ENCODE data around the gene ARID4B. TPM values are rescaled to one million over a fixed set of nuclear protein-coding genes. Genes with fewer than 3 reads are reported as not detected.
"Not testable (repeated sequence)": the region's sequence is repeated elsewhere in the genome, so short reads cannot be mapped to it uniquely, and the experiment has no call there.

ARID4B gene
- total RNA-seq, 1 donor from 2014 or later, result 13.5 TPM

DNA sequence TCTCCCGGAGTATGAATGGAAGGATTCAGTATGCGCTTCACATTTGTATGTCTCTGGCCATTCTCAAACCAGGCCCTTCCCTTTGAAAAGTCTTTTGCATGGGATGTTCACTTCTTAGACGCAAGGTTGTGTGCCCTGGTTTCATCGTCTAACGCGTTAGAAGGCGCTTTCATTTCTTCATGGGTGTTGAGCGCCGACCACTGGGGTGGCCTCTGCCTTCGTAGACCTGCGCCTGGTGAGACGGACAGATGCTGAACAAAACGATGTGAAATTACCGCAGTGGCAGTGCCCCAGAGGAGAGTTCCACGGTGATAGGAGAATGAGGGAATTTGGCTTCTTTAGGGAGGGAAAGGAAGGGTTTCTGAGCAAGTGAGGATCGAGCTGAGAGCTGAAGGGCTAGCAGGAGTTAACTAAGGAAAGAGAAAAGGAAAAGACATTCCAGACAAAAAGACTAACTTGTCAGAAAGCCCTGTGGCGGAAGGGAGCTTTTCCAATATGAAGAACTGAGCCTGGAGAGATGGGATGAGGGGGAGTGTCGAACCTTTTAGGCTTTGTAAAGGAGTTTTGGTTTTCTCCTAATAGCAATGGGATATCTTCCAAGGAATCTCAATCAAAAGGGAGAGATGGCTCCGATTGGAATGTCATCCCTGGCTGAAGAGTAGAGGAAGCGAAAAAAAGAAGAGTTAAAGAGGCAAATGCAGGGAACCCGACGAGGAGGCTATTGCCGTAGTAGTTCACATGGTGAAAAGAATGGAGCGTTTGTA, 1.3 kb upstream of the ARID4B start:
- ATAC-seq, result no peak

DNA sequence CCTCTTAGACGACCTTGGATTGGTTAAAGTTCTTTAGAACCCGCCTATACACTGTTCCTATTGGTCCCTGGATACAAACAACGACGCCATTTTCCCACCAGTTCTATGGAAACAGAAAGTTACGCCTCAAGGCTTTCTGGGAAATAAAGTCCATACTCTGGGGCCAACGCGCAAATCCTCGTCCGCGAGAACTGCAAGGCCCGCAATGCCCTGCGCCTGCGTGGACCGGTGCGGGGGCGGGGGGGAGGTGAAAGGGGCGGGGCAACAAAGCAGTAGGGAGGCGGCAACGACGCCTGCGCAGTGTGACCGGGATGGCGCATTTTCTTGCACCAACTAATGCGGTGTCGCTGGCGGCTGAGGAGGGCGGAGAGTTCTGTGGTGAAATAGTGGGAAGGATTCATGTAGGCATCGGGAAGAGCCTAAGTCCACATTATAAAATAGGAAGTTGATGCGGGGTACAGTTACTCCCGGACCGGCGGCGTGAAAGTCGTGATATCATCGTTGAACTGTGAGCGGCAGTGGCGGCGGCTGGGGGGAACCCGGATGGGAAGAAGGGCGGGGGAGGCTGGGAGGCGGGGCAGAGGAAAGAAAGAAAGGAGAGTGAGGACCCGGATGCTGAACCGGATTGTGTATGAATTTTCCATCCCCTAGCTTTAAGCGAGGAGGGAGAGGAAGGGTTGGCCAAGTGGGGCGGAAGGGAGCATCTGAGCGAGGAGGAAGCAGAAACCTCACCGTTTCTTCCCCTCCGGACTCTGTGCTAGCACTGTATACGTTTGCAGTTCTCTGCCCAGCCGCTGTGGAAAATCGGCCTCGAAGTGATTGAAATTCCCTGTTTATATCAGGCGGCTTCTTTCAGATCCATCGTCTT, 526 bp upstream of the ARID4B start, which contains the start of gene GGPS1:
Gene GGPS1 (plus strand): TSS at position 300 of the 868 bp plus-strand sequence. CDS start 6,695 bp downstream, outside the sequence.
- ATAC-seq, result peak; percentile 96

- no peak for ATAC-seq
Measured at GRCh38 chr1:235326719-235327558, 1.0 kb downstream of the ARID4B start.

DNA sequence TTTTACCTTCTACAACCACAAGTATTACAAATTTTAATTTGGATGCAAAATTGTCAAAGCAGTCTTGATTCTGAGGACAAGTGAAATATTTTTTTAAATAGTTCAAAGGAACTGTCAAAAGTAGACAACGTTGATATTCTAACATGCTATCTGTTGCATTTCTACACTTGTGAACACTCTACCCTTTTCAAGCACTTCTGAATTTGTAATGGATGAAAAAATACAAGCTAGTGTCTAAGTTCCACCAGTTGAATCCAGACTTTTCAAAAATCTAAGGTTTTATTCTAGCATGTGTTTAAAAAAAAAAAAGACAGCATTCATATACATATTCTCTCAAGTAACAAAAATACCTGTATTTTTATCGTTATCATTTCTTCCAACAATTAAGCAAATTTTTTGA, 2.1 kb downstream of the ARID4B start:
- no peak for ATAC-seq

DNA sequence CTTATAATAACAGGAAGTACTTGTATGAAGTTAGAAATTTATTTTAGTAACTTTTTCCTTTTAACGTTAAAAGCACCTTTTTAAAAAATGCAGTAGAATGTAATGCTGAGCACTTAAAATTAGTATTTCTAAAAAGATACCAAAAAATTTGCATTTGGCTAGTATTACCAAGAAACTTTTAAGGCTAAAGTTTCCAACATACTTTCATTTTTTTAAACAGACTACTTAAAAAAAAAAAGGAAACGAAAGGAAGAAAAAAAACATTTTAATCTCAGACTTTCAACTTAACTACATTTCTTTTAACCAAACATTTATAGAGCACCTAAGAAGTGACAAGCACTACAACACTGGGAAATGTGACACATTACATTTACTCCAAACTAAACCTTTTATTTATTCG, 2.8 kb downstream of the ARID4B start:
- no peak for ATAC-seq

DNA sequence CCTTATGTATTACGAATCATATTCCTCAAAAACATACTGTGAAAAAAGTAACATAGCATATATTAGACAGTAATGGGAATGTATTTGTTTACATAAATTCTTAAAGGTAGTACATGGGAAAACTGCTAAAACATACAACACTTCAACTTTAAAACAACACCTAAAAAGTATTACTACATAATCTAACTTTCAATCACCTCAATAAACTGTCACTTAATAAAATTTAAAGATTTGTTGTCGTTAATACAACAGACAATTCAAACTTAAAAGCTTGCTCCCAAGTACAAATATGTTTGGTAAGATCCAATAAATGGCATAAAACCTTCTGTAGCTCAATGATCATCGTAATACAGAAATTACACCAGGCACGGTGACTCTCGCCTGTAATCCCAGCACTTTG, 3.7 kb downstream of the ARID4B start:
- no peak for ATAC-seq

- ATAC-seq, result no peak
Measured at GRCh38 chr1:235320521-235321179, 7.3 kb downstream of the ARID4B start.

DNA sequence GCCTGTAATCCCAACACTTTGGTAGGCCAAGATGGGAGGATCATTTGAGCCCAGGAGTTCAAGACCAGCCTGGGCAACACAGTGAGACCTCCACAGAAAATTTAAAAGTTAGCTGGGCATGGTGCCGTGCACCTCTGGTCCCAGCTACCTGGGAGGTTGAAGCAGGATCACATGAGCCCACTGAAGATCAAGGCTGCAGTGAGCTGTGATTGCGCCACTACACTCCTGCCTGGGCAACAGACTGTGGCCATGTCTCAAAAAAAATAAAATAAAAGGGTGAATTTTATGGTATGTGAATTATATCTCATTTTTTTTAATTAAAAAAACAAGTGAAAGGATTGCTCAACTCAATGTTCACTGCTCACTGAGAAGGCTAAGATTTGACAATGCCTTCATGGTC, 8.7 kb downstream of the ARID4B start:
- no peak for ATAC-seq

GRCh38 chr1:235317168-235317567, 10.8 kb downstream of the ARID4B start:
- ATAC-seq, result no peak

DNA sequence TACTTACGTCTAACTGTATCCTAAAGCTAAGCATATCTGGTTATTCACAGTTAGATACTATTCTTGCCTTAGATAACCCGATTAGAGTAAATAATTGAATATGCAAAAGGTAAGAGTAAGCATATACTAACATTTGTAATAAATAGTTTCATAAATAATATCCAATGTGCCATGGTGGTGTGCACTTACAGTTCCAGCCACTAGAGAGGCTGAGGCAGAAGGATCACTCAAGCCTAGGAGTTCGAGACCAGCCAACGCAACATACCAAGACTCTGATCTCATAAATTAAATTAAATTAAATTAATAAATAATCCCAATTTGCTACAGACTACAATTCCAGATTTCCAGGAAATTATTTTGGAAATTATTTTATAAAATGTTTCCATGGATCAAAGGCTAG, 12.2 kb downstream of the ARID4B start:
- no peak for ATAC-seq

DNA sequence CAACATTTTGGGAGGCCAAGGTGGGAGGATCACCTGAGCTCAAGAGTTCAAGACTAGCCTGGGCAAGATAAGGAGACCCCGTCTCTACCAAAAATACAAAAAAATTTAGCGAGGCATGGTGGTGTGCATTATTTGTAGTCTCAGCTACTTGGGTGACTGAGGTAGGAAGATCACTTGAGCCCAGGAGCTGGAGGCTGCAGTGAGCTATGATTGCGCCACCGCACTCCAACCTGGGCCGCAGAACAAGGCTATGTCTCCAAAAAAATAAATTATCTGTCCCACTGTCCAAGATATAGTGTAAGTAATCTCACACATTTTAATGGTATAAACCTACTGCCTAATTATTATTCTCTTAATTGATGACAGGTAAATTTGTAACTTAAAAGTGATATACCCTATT, 12.8 kb downstream of the ARID4B start:
- ATAC-seq, result no peak

DNA sequence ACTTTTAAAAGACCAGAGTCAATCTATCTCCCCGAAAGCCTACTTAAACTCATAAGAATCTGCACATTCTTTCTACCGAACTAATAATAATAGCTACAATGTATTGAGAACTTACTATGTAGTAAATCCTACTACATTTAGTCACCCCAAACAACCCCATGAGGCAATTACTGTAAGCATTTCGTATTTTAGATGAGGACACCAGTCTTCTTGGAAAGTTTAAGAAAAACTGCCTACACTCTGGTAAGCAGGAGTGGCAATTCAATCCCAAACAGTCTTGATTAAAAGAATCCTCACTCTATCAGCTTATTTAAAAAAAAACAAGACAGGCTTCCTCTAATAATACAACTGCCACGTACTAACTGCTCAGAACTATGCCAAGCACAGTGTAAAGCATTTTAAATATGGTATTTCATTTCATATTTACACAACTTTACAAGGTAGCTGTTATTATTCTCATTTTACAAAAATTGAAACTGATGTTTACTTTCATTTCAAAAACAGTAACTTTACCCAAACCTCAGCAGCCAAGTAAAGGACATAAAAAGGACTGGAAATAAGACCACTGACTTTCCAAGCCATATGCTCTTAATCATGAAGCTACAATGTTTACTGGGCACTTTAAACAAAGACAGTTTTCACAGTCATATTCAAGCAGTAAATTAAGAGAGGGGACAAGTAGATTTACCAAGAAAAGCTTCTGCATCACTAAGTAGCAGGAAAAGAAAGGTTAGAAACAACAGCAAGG, 13.9 kb downstream of the ARID4B start:
- ATAC-seq, result no peak

DNA sequence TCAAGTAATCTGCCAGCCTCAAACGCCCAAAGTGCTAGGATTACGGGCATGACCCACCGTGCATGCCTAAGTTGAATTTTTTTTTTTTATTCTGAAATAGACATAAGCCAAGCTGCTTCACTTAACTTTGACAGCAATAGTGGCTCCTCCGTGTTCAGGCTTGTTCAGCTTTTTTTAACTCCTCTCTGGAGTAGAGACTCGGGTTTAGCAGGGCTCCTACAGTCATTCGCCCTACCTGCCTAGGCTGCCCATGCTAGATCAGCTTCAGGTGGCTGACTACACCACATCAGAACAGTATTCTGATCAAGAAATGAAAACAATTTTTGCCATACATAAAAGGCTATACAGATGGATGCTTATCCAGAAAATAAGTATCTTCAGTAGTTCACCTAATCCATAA, 14.7 kb downstream of the ARID4B start:
- ATAC-seq, result peak; percentile 95

DNA sequence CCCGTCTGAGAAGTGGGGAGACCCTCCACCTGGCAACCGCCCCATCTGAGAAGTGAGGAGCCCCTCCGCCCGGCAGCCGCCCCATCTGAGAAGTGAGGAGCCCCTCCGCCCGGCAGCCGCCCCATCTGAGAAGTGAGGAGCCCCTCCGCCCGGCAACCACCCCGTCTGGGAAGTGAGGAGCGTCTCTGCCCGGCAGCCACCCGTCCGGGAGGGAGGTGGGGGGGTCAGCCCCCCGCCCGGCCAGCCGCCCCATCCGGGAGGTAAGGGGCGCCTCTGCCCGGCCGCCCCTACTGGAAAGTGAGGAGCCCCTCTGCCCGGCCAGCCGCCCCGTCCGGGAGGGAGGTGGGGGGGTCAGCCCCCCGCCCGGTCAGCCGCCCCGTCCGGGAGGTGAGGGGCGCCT, 18.8 kb downstream of the ARID4B start:
- not testable (repeated sequence) for ATAC-seq

GRCh38 chr1:235307158-235308124, 20.5 kb downstream of the ARID4B start:
- no peak for ATAC-seq

GRCh38 chr1:235304549-235305451, 23.2 kb downstream of the ARID4B start:
- ATAC-seq, result no peak

DNA sequence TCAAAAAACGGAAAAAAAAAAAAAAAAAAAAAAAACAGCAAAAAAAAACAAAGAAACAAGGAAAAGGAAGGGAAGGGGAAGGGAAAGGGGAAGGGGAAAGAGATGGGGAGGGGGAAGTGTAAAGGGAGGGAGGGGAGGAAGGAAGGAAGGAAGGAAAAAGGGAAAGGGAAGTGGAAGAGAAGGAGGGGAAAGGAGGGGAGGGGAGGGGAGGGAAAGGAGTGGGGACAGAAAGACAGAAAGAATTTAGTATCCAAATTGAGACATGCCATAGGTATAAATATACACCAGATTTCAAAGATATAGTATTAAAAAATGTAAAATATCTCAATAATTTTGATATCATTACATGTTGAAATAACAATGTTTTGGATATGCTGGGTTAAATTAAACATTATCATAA, 25.8 kb downstream of the ARID4B start:
- ATAC-seq, result no peak

- ATAC-seq, result no peak
Measured at GRCh38 chr1:235299169-235299858, 28.7 kb downstream of the ARID4B start.

DNA sequence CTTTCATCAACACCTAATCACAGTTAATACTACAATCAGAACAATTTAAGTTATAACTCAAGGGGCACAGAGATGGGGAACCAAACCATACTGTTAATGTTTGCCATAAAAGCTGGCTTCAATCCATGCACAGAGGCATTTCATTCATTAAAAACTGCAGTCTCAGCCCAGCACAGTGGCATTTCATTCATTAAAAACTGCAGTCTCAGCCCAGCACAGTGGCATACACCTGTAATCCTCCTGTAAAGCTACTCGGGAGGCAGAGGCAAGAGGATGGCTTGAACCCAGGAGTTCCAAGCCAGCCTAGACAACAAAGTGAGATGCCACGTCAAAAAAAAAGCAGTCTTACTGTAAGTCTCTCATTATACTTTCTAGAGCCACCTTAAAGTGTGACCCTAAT, 29.2 kb downstream of the ARID4B start:
- no peak for ATAC-seq
